Measurements from ENCODE around the gene CDKAL1. TPM values are rescaled to one million over a fixed set of nuclear protein-coding genes. Genes with fewer than 3 reads are reported as not detected.
"Not testable (repeated sequence)": the region's sequence is repeated elsewhere in the genome, so short reads cannot be mapped to it uniquely, and the experiment has no call there.

CDKAL1 gene
- total and polyA plus RNA-seq, 2 of the 8 experiments (the other 6 are each of a cell fraction or from before 2014, with no cell fraction given) = 8.4 to 24.6 TPM

GRCh38 chr6:20617537-20617936 lies 83.3 kb downstream of the CDKAL1 start:
- H3K4me3 ChIP-seq (ENCODE audit: extremely low read depth in 1 of 4, insufficient read depth in 2 of 4, low read depth in 3 of 4, low read length in 4 of 4); H3K79me1 ChIP-seq (ENCODE audit: low read depth, low read length); H3K4ac ChIP-seq (replicated peaks; ENCODE audit: insufficient read length, low read depth, low read length); H3K23me2 ChIP-seq (ENCODE audit: low read depth, low read length); H3K4me2 ChIP-seq (ENCODE audit: insufficient read depth in 1 of 2, low read depth in 2 of 2, low read length in 2 of 2); H3K14ac ChIP-seq (ENCODE audit: insufficient read length); H3K4me1 ChIP-seq (replicated peaks in 1 of 4; ENCODE audit: control insufficient read depth in 3 of 4, insufficient read depth in 4 of 4, low read length in 3 of 4); H2BK12ac ChIP-seq (ENCODE audit: low read depth, low read length); H2BK120ac ChIP-seq (replicated peaks; ENCODE audit: low read depth, low read length); H3K56ac ChIP-seq (replicated peaks; ENCODE audit: insufficient read length, low read depth, low read length); H4K20me1 ChIP-seq (replicated peaks in 1 of 2; ENCODE audit: control insufficient read depth in 1 of 2, insufficient read depth in 2 of 2, low read length in 2 of 2); H2AK5ac ChIP-seq (ENCODE audit: low read depth, low read length); FAIRE-seq; H3K9me3 ChIP-seq (ENCODE audit: insufficient read depth in 2 of 2, low read depth in 1 of 2, low read length in 1 of 2); H4K91ac ChIP-seq (replicated peaks; ENCODE audit: insufficient read length, low read length); H4K8ac ChIP-seq (ENCODE audit: extremely low read depth, insufficient read depth, low read length); POLR2A ChIA-PET (ENCODE audit: partially characterized antibody); H2BK20ac ChIP-seq (ENCODE audit: low read length); H3K23ac ChIP-seq (ENCODE audit: insufficient read length); H3K36me3 ChIP-seq (ENCODE audit: control insufficient read depth in 2 of 4, insufficient read depth in 4 of 4, low read length in 3 of 4); H2AFZ ChIP-seq (ENCODE audit: low read length); DNase-seq (ENCODE audit: low read depth in 1 of 2, low spot score in 2 of 2); H3K27me3 ChIP-seq (replicated peaks in 1 of 4; ENCODE audit: control insufficient read depth in 3 of 4, extremely low read depth in 1 of 4, insufficient read depth in 3 of 4, low read length in 3 of 4); H3K79me2 ChIP-seq (ENCODE audit: control insufficient read depth in 1 of 2, insufficient read depth in 2 of 2, low read length in 2 of 2); H4K5ac ChIP-seq (ENCODE audit: insufficient read length, low read depth, low read length); H3K27ac ChIP-seq (ENCODE audit: low read depth, low read length); CTCF ChIA-PET (ENCODE audit: partially characterized antibody); H2BK5ac ChIP-seq (ENCODE audit: low read depth, low read length); H2BK15ac ChIP-seq (ENCODE audit: low read length); H3K18ac ChIP-seq (ENCODE audit: extremely low read depth, low read length); H3K9ac ChIP-seq (replicated peaks in 1 of 4; ENCODE audit: extremely low read depth in 1 of 4, low read depth in 3 of 4, low read length in 3 of 4): not testable (repeated sequence)
- 94% methylated on average over 3 of the region's 3 CpGs; no CpG with 5 or more reads in 1 of the 2 experiments for WGBS, 2 experiments (ENCODE audit: extremely low coverage in 1 of 2, insufficient coverage in 1 of 2, insufficient read length in 1 of 2, insufficient replicate concordance in 2 of 2, low coverage in 1 of 2, low lambda C conversion rate in 2 of 2, missing lambda C conversion rate in 1 of 2)

All from H1 (cell line).